Neural cell (in vitro differentiated cells): ENCODE data around the gene WDR44. TPM values are rescaled to one million over a fixed set of nuclear protein-coding genes. Genes with fewer than 3 reads are reported as not detected.

Experiments used
- H2AFZ ChIP-seq: fragments of 200-600, 300-800 bp; sonication (generic), shearing (Covaris generic); 2 replicates; pipeline ENCODE4 v1.6.0; 2014; ENCODE audit warnings: low read depth, mild to moderate bottlenecking, antibody characterized with exemption, low read length, moderate library complexity
- H3F3A ChIP-seq: fragments of 200-600 bp; shearing (Covaris generic); 2 replicates; pipeline ENCODE4 v1.6.1; 2016; ENCODE audit warnings: mild to moderate bottlenecking, moderate library complexity, mixed read lengths, antibody characterized with exemption, low read length; ENCODE audit not compliant: insufficient read depth, poor library complexity, severe bottlenecking
- H3K27ac ChIP-seq: fragments of 200-600, 300-800 bp; sonication (generic), shearing (Covaris generic); 2 replicates; pipeline ENCODE4 v1.5.1; 2014; ENCODE audit warnings: mild to moderate bottlenecking, low read length, moderate library complexity
- H3K27me3 ChIP-seq: fragments of 300-800, 200-600 bp; sonication (generic), shearing (Covaris generic); 2 replicates; pipeline ENCODE4 v1.6.0; 2014; ENCODE audit warnings: mild to moderate bottlenecking, low read depth, low read length, moderate library complexity; ENCODE audit not compliant: insufficient read depth
- H3K36me3 ChIP-seq: fragments of 300-800, 200-600 bp; sonication (generic), shearing (Covaris generic); 2 replicates; pipeline ENCODE4 v1.5.1; 2014; ENCODE audit warnings: mild to moderate bottlenecking, antibody characterized with exemption, low read length, moderate library complexity; ENCODE audit not compliant: insufficient read depth
- H3K4me2 ChIP-seq: fragments of 300-800, 200-600 bp; sonication (generic), shearing (Covaris generic); 2 replicates; pipeline ENCODE4 v1.6.0; 2014; ENCODE audit warnings: mild to moderate bottlenecking, low read length
- H3K4me3 ChIP-seq: fragments of 300-800, 200-600 bp; sonication (generic), shearing (Covaris generic); 2 replicates; pipeline ENCODE4 v1.5.1; 2014; ENCODE audit warnings: mild to moderate bottlenecking, low read length, moderate library complexity
- H3K79me2 ChIP-seq: fragments of 200-600 bp; shearing (Covaris generic); replicated peaks from 2 replicates; pipeline ENCODE4 v1.6.0; 2014; ENCODE audit warnings: mild to moderate bottlenecking, low read length, moderate library complexity; ENCODE audit not compliant: insufficient read depth
- H3K9ac ChIP-seq: fragments of 300-800, 200-600 bp; sonication (generic), shearing (Covaris generic); 2 replicates; pipeline ENCODE4 v1.6.1; 2016; ENCODE audit warnings: mild to moderate bottlenecking, low read length, mixed read lengths
- H3K9me2 ChIP-seq: fragments of 200-600 bp; shearing (Covaris generic); 2 replicates; pipeline ENCODE4 v1.6.1; 2016; ENCODE audit warnings: mild to moderate bottlenecking, low read length, mixed read lengths; ENCODE audit not compliant: insufficient read depth
- H3K9me3 ChIP-seq: fragments of 200-600, 300-800 bp; sonication (generic), shearing (Covaris generic); 2 replicates; pipeline ENCODE4 v1.6.1; 2016; ENCODE audit warnings: mild to moderate bottlenecking, mixed run types, low read length, moderate library complexity, mixed read lengths
- H4K20me1 ChIP-seq: fragments of 200-600 bp; shearing (Covaris generic); 2 replicates; pipeline ENCODE4 v1.6.1; 2016; ENCODE audit warnings: mild to moderate bottlenecking, mixed run types; ENCODE audit not compliant: insufficient read depth
- CTCF ChIP-seq: fragments of 450-650 bp; IDR thresholded peaks from 2 replicates; pipeline ENCODE4 v1.5.1; 2014; ENCODE audit warnings: antibody characterized with exemption, mild to moderate bottlenecking, moderate library complexity; ENCODE audit not compliant: poor library complexity, severe bottlenecking
- EP300 ChIP-seq: fragments of 450-650 bp; conservative IDR thresholded peaks from 2 replicates; pipeline ENCODE4 v1.6.1; 2014; ENCODE audit warnings: antibody characterized with exemption, mild to moderate bottlenecking, moderate library complexity; ENCODE audit not compliant: poor library complexity, severe bottlenecking
- EZH2 ChIP-seq: fragments of 200-600, 300-800 bp; shearing (Covaris generic), sonication (generic); IDR thresholded peaks from 2 replicates; pipeline ENCODE4 v1.6.1; 2014; ENCODE audit warnings: antibody characterized with exemption, low read length, borderline replicate concordance, mild to moderate bottlenecking; ENCODE audit not compliant: insufficient read depth, poor library complexity, severe bottlenecking
- MXI1 ChIP-seq: fragments of 450-650 bp; conservative IDR thresholded peaks from 2 replicates; pipeline ENCODE4 v1.6.1; 2014; ENCODE audit warnings: antibody characterized with exemption, mild to moderate bottlenecking; ENCODE audit not compliant: poor library complexity, severe bottlenecking
- POLR2AphosphoS5 ChIP-seq: IDR thresholded peaks from 2 replicates; pipeline ENCODE4 v1.6.1; 2012
- RAD21 ChIP-seq: fragments of 450-650 bp; conservative IDR thresholded peaks from 2 replicates; pipeline ENCODE4 v1.6.1; 2014; ENCODE audit warnings: antibody characterized with exemption, mild to moderate bottlenecking, moderate library complexity
- SMC3 ChIP-seq: fragments of 450-650 bp; conservative IDR thresholded peaks from 2 replicates; pipeline ENCODE4 v1.6.1; 2014; ENCODE audit warnings: antibody characterized with exemption, mild to moderate bottlenecking, moderate library complexity; ENCODE audit not compliant: poor library complexity
- TAF1 ChIP-seq: IDR thresholded peaks from 2 replicates; pipeline ENCODE4 v1.6.1; 2012; ENCODE audit warnings: low read depth
- polyA plus RNA-seq: library from polyadenylated mRNA; depleted of rRNA; stranded (reverse); fragments of >200 nt; gene quantifications from 2 replicates; pipeline ENCODE4 v1.2.3, GENCODE V29; 2014
- TF ChIP-seq, protein P1 (sequence below): IDR thresholded peaks from 2 replicates; pipeline ENCODE4 v1.6.1; 2012; ENCODE audit warnings: borderline replicate concordance

WDR44 gene
- polyA plus RNA-seq, 1 donor from 2014 or later = 19.3 TPM

DNA sequence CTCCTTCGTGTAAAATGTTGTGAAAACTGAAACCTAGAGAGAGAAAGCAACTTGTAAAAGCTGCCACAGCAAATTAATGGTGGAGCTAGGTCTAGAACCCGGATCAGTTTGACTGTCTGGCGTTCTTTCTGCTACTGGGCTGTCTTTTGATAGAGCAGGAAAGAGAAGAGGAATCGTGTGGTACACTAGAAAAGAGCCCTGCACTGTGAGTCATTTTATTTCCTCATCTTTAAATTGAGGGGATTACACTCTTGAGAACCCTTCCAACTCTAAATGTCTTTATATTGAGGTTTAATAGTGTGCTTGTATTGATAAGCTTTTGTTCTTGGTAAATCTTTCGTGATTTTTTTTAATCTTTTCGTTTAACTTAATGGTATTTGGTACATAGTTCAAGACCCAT is 4.3 kb downstream of the WDR44 start:
- H3K36me3 ChIP-seq = no peaks in the 10 kb centered on the region
- H3K4me2 ChIP-seq = no peak overlapping the region
- no peak overlapping the region for H3K9ac ChIP-seq
- peaks cover 25% of the 10 kb centered on the region for H3K79me2 ChIP-seq
- H2AFZ ChIP-seq = no peak overlapping the region
- no peaks in the 10 kb centered on the region for H3K9me3 ChIP-seq
- no peaks in the 10 kb centered on the region for H4K20me1 ChIP-seq
- TF ChIP-seq POLR2AphosphoS5 (no peak), MXI1 (no peak), TAF1 (no peak), RAD21 (no peak), SMC3 (no peak), EP300 (no peak), CTCF (no peak), EZH2 (no peak)
- TF ChIP-seq, protein P1, sequence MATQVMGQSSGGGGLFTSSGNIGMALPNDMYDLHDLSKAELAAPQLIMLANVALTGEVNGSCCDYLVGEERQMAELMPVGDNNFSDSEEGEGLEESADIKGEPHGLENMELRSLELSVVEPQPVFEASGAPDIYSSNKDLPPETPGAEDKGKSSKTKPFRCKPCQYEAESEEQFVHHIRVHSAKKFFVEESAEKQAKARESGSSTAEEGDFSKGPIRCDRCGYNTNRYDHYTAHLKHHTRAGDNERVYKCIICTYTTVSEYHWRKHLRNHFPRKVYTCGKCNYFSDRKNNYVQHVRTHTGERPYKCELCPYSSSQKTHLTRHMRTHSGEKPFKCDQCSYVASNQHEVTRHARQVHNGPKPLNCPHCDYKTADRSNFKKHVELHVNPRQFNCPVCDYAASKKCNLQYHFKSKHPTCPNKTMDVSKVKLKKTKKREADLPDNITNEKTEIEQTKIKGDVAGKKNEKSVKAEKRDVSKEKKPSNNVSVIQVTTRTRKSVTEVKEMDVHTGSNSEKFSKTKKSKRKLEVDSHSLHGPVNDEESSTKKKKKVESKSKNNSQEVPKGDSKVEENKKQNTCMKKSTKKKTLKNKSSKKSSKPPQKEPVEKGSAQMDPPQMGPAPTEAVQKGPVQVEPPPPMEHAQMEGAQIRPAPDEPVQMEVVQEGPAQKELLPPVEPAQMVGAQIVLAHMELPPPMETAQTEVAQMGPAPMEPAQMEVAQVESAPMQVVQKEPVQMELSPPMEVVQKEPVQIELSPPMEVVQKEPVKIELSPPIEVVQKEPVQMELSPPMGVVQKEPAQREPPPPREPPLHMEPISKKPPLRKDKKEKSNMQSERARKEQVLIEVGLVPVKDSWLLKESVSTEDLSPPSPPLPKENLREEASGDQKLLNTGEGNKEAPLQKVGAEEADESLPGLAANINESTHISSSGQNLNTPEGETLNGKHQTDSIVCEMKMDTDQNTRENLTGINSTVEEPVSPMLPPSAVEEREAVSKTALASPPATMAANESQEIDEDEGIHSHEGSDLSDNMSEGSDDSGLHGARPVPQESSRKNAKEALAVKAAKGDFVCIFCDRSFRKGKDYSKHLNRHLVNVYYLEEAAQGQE = no peak
- no peaks in the 10 kb centered on the region for H3K9me2 ChIP-seq
- H3K27me3 ChIP-seq = no peaks in the 10 kb centered on the region
- H3K27ac ChIP-seq = no peak overlapping the region
- no peaks in the 10 kb centered on the region for H3F3A ChIP-seq
- H3K4me3 ChIP-seq = no peak overlapping the region

- Histone ChIP-seq H2AFZ (no peak overlapping the region), H4K20me1 (no peaks in the 10 kb centered on the region), H3K4me3 (no peak overlapping the region), H3K4me2 (no peak overlapping the region), H3F3A (no peaks in the 10 kb centered on the region), H3K79me2 (peaks cover 25% of the 10 kb centered on the region), H3K9me2 (no peaks in the 10 kb centered on the region), H3K36me3 (no peaks in the 10 kb centered on the region), H3K27me3 (no peaks in the 10 kb centered on the region), H3K27ac (no peak overlapping the region), H3K9ac (no peak overlapping the region), H3K9me3 (no peaks in the 10 kb centered on the region)
- TF ChIP-seq RAD21 = no peak
- no peak for TF ChIP-seq MXI1
- TF ChIP-seq, protein P1 = no peak
- TF ChIP-seq POLR2AphosphoS5 = no peak
- no peak for TF ChIP-seq EZH2
- TF ChIP-seq EP300 = no peak
These were observed 4.8 kb downstream of the WDR44 start for GRCh38 chrX:118350706-118351105.
